Activated effector memory CD4-positive, alpha-beta T cell treated with anti-CD3 and anti-CD28 coated beads, Interleukin-2, amount 50 U/mL, for 16 hours (primary cell): Measurements from ENCODE around the gene ATXN7L1.
A peak's percentile ranks its signal among the peaks of the same experiment; 100 is the strongest.

Experiments used
- DNase-seq: peaks from one replicate; pipeline ENCODE4 v3.0.0-alpha.2; 2020

The ATXN7L1 gene

DNA sequence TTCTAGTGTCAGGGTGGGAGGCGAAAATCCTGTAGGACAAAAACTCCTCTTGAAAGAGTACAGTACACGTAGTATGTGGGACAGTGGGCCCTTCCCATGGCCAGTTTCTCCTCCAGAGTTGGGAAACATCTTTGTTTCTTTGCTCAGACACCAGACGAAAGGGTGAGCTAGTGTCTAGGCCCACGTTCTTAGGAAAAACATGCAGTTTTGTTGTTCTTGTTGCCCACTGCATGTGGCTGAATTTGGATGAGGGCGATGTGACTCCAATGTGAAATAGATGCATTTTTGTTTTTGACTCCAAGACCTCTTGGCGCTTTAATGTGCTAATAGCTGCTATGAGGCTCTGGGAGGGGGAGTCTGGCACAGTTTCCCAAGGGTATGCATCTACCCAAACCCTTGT lies 100.8 kb downstream of the ATXN7L1 start:
- DNase-seq: no peak

DNA sequence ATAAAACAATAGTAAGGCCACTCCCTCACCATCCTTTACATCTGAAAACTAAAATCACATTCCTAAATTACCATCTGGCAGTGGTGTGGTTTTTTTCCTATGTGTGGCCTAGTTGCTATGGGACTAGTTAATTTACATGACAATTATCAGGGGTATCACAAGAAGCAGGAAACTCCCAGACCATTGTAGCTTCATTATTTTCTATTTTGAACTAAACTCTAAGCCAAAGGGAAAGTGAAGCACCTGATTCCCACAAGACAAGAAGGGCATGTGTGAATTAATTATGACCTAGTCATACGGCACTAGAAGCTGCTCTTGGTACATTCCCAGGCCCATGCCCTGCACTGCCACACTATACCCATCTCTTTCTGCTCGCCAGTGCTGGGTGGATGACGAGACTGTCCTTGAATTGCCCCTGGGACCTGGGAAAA lies 103.4 kb downstream of the ATXN7L1 start:
- no peak for DNase-seq

DNA sequence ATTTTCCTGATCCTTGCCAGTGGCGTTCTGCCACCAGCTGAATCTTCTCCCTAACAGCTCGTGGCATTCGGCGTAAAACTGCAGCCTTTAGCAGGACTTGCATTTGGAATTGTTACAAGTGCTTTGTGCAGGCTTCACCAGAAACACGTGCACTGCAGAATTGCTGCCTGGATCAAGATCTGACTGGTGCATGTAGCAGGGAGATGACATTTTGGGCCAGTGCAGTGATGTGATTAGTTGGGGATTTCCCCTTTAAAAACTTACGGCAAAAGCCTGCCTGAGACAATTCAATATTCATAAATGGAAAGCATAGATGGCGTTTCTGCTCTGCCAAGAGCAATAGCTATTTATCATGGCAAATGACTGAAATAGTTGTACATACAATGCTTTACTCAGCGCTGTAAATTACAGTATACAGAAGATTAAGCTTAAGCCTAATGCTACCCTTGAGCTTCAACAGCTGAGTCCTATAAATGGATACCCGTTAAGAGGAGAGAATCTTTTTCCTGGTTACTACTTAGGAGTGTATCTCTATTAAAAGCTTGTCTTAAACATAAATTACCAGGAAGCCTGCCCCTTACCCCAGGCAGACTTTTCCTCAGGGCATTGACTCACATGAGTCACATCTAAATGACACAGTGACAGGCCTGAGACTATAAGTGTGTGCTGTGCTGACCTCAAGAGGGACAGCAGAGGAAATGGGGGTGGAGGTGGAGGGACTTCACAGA lies 106.3 kb downstream of the ATXN7L1 start:
- DNase-seq: no peak

DNA sequence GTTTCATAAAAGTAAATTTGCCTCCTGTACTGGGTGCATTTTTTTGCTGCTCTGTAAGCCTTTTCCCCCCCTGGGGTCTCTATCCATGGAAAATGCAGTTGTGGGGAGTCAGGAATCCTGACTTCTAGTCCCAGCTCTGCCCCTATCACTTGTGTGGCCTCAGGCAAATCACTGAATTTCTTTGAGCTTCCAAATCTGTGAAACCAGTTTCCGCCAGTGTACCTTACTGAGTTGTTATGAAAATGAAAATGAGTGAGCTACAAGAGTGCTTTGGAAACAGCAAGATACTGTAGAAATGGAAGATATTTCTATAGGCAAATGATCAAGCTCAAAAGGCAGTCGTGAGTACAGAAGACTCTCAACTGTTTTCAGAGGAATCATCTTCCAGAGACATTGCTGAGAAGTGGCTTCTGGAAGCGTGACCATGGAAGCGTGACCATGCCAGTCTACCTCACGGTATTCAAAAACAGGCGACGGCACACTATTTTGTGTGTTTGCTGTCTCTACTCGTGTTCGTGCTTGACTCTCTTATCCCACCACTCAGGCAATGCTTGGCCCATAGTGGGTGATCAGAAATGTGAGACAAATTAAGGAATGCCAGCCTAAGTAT lies 107.4 kb downstream of the ATXN7L1 start:
- no peak for DNase-seq

- no peak for DNase-seq
Measured at GRCh38 chr7:105768117-105768516, 108.3 kb downstream of the ATXN7L1 start.

GRCh38 chr7:105766421-105767073 lies 109.9 kb downstream of the ATXN7L1 start:
- DNase-seq: peak; percentile 62

DNA sequence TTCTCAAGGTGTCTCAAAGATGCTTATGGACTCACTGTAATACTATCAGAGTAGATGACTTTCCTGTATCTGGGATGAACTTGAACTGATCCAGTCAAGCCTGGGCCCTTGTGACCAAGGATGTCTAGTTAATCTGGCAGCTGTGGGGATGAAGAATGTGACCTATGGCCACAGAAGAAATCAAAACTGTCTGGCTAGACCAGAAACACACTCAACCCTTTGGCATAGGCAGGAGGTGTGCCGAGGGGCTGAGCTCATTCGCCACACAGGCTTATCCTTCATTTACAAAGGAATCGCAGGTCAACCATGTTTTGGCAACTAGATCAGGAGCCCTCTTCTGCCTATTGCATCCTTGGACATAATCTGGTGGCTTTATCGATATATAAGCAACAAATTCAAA lies 110.6 kb downstream of the ATXN7L1 start:
- peak; percentile 43 for DNase-seq

GRCh38 chr7:105764506-105764905 lies 111.9 kb downstream of the ATXN7L1 start:
- DNase-seq: no peak

- no peak for DNase-seq
Measured at GRCh38 chr7:105760551-105761447, 115.6 kb downstream of the ATXN7L1 start.

DNA sequence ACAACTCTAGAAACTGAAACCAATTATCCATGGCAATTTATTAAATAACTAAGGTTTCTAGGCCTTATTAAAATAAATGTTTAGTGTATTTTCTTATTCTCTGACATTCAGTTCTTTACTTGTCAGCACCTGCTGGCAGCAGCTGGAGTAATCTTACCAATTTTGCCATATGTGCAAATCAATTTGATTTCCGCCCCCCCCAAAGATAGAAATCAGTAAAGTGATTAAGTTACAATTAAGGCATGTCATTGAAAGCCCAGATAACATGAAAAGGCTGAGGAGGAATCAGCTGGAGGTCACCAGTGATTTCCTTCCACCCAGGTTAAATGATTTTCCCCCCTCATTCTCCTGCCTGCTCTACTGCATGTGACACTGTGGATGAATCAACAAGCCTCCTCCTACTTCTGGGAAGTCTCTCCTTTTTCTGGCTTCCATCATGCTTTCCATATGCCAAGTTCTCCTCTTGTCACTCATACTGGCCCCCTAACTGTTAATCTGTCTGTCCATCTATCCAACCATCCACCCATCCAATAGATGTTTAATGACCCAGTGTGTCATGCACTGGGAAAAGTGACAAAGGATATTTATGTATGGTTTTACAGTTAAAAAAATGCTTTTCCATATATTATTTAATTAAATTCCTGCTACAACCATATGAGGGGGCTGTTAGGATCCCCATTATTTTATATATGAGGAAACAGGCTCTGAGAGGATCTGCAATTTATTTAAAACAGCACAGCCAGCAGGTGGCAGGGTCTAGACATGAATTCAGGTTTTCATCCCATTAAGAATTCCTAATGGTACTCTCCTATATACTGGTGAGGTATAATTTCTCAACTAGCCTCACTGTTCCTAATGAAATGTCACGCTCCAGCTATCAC lies 116.5 kb downstream of the ATXN7L1 start:
- DNase-seq: peak; percentile 66

- DNase-seq: no peak
Measured at GRCh38 chr7:105756367-105756766, 120.0 kb downstream of the ATXN7L1 start.

DNA sequence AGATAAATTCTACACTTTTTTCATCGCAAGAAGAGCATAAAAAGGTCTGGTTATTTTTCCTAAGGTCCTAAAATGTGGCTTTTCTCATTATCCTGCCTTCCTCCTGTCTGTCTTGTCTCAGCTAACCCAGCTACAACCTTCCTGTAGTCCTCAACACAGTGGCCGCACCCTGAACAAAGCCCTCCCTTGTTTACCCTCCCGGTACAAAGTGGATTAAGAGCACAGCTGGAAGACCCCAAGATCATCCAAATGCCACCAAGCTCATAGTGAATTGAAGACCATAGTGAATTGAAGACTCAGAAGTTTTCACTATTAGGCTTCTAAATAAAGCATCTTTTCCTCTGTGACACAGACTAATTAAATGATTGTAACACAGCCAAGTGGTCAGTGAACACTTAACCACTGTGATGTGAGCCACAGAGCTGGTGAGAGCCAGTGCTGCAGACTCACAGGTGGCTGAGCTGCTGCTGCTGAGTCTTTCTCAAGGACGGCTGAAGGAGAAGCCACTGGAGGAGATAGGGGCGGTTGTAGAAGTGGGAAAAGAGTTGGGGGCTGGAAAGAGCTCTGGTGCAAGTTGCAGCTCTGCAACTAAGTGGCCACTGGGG lies 123.6 kb downstream of the ATXN7L1 start:
- no peak for DNase-seq

DNA sequence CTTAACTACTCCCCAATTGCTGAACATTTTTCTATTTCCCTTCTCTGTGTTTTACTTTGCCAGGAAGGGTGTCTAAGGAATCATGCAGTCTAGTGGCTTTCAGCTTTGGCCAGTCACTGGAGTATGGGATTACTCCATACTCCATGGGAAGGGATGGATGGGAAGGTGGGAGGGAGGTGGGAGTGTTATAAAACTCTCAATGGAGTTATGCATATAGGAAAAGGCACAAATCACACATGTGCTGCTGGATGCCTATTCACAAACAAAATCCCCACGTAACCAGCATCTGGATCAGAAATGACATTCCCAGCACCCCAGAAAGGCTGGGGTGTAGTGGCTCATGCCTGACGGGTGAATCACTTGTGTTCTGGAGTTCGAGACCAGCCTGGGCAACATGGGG lies 125.3 kb downstream of the ATXN7L1 start:
- no peak for DNase-seq

GRCh38 chr7:105748701-105749100 lies 127.7 kb downstream of the ATXN7L1 start:
- DNase-seq: no peak

GRCh38 chr7:105745681-105746330 lies 130.6 kb downstream of the ATXN7L1 start:
- DNase-seq: peak; percentile 17

DNA sequence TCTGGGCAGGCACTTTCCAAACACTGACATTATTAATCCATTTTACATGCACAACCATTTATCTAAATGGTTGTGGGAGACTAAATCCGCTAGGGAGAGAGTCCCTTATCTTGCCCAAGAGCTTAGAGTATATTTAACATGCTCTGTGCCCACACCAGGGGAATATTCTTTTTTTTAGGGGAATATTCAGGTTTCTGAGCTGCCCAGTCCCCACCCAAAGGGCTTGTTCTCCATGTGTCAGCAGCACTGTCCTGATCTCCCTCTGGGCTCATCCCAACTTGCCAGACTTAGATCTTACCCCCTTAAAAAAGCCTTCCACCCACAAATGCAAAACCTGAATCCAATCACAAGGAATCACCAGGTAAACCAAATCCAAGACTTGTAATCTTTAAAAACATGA lies 132.1 kb downstream of the ATXN7L1 start:
- DNase-seq: no peak

DNA sequence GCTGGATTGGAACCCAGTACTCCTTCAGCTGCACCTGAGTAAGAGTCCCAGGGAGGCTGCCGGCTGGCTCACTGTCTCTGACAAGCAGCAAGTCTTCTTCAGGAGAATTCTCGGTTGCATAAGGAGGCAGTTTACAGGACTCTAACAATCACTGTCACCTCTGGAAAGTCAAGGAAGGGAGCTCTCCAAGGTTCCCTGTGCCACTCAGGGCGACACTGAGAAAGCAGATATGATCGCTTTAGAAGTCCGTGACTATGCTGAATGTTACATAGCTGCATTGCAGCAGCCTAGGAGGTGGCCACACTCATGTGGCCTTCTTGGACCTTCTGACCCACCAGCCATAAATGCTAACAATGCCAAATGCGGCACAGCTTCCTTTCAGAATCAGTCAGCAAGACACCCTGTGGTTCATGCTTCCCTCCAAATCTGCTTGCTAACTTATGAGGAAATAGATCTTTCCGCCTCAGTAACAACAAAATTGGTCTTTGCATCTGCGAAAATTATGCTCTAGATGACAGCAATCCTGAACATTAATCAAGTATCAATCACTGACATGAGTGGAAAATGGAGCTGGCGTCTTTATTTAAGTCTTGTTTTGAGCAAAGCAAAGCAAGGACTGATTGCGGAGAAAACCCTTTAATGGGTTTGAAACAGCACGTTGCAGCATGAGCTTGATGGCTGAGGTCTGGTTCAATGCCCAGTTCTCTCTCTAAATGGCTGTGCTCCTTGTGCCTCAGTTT lies 132.9 kb downstream of the ATXN7L1 start:
- DNase-seq: peak; percentile 55

DNA sequence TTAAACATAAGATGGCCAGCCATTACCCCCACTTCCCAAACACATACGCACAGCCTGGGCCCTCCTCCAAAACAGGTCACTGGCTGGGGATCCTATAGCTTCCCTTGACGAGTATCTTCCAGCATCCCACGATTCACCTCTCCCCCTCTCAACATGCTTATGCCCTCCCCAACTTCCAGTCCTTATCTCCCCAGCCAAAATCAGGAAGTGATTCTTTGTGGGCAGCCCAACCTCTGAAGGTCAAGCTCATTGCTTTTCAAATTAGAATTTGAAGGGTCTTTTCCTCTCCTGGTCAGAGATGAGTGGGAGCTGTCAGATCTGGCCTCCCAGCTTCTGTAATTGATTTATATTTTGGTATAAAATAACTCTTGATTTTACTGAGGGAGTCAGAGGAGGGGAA lies 133.6 kb downstream of the ATXN7L1 start:
- peak; percentile 27 for DNase-seq

DNA sequence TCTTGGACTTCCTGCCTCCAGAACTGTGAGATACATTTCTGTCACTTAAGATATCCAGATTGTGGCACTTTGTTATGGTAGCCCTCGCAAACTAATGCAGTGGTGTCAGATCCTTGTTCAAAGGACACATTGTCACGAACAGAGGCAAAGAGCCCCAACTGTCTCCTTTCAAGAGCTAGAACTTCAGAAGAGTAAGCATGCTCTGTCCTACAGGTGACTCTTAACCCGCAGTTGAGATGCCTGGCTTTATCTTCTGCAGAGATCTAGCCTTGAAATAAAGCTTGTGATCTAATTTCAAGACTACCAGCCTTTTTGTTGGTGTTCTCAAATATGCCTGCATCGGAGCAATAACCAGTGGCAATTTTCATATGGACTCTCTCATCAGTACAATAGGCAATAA lies 134.4 kb downstream of the ATXN7L1 start:
- peak; percentile 36 for DNase-seq

GRCh38 chr7:105738133-105738532 lies 138.3 kb downstream of the ATXN7L1 start:
- peak; percentile 39 for DNase-seq
